Activated CD4-positive, alpha-beta T cell treated with anti-CD3 and anti-CD28 coated beads, Interleukin-10, Interleukin-2, amounts not matched to agents 100 ng/mL and 50 ng/mL, durations not matched to agents 16 hours and 8 hours (primary cell): ENCODE data around the gene ULK1.
A peak's percentile ranks its signal among the peaks of the same experiment; 100 is the strongest.

Experiments used
- DNase-seq: peaks from one replicate; pipeline ENCODE4 v3.0.0-alpha.2; 2020

ULK1 gene

GRCh38 chr12:131894313-131894860 is at the start of gene ULK1:
ULK1 (plus strand) TSS chr12:131894622; CDS start chr12:131895002, 380 bp downstream.
- DNase-seq: peak; percentile 94

DNA sequence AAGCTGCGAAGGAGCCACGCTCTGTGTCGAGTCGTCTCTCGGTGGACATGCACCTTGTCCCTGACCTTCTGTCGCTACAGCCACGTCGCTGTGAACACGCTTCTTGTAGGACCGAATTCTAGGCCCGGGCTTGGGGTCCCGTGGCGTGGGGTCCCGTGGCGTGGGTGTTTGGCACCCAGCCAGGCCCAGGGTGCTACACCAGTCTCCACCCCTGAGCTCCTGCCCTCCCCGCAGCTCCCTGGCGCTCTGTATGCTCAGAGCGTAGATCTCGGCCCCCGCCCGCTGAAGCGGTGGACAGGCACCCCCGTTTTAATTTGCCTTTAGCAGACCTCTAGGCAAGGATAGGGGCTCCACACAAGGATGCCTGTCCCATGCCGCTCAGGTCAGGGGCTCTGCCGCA is 49.8 kb upstream of the ULK1 start:
- no peak for DNase-seq

GRCh38 chr12:131845121-131845520 is 49.3 kb upstream of the ULK1 start:
- no peak for DNase-seq

DNA sequence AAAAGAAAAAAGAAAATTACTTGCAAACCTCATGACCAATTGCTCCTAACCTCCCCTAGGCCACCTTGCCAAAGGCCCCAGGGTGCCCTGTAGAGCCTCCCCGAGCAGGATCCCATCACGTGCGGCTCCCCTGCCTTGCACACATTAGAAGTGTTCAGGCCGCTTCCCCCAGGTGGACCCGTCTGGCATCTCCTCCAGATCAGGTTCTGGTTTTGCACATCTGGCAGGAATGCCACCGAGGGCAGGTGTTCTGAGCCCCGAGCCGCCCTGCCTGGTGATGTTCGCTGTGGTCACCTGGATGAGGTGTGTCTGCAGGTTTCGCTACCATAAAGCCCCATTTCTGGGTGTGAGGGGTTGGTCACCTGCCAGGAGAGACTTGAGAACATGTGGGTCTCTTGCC is 47.0 kb upstream of the ULK1 start:
- no peak for DNase-seq

GRCh38 chr12:131848753-131849152 is 45.7 kb upstream of the ULK1 start:
- DNase-seq: no peak

DNA sequence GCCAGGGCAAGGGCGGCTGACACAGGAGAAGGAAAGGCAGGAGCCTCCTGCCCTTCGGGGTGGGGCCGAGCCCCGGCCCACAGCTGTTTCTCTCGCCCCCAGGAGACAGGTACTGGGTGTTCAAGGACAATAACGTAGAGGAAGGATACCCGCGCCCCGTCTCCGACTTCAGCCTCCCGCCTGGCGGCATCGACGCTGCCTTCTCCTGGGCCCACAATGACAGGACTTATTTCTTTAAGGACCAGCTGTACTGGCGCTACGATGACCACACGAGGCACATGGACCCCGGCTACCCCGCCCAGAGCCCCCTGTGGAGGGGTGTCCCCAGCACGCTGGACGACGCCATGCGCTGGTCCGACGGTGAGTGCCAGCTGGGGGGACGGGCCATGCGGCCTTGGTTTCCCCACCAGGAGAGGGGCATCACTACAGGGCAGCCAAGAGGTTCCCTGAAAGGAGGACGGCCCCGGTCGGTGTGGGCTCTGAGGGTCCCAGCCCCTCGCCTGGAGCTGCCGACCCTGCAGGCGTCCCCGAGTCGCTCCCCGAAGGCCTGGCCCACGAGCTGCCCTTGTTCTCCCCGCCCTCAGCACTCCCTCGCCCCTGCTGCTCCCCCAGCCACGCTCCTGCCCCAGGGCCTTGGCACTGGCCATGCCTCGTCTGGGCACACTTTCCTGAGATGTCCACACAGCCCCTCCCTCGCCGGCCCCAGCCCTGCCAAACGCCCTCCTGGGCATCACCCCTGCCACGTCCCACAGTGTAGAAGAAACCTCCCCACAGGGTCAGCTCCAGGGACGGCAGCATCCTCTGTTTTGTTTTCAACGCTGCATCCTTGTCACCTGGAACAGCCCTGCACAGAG is 44.5 kb upstream of the ULK1 start:
- no peak for DNase-seq

GRCh38 chr12:131850856-131851559 is 43.4 kb upstream of the ULK1 start:
- DNase-seq: no peak

DNA sequence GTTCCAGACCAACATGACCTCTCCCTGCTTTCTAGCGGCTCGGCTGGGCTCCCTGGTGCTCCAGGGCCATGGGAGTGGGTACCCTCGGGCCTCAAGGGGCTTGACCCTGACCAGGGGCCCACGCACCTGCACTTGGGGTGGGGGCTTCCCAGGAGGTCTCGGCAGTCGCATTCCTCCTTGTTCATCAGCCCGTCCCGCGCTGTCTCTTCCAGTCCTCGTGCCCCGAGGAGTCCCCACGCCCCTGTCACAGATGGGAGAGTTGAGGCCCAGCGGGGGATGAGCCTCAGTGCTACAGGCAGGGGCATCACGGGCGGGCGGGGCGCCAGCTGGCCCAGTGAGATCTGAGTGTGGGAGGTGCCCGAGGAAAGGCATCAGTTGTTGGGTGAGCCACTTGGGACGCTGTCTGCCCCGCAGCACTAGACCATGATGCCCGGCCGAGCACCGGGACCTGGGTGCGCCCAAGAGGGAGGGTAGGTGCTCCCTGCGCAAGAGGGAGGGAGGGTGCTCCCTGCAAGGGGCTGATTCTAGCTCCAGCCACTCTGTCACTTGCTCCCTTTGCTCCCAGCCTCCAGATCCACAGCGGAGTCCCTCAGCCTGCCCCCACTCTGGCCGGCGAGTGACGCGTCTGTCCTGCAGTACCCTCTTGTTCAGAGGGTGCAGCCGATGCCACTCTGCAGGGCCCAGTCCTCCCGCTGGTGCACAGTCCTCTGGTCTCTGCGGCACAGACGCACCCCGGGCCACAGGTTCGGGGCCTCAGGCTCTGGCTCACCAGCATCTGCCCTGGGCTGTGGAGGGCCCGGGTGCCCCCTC is 42.5 kb upstream of the ULK1 start:
- no peak for DNase-seq

- DNase-seq: no peak
These were observed 41.7 kb upstream of the ULK1 start for GRCh38 chr12:131852551-131853299.

- no peak for DNase-seq
These were observed 40.3 kb upstream of the ULK1 start for GRCh38 chr12:131853832-131854797.

DNA sequence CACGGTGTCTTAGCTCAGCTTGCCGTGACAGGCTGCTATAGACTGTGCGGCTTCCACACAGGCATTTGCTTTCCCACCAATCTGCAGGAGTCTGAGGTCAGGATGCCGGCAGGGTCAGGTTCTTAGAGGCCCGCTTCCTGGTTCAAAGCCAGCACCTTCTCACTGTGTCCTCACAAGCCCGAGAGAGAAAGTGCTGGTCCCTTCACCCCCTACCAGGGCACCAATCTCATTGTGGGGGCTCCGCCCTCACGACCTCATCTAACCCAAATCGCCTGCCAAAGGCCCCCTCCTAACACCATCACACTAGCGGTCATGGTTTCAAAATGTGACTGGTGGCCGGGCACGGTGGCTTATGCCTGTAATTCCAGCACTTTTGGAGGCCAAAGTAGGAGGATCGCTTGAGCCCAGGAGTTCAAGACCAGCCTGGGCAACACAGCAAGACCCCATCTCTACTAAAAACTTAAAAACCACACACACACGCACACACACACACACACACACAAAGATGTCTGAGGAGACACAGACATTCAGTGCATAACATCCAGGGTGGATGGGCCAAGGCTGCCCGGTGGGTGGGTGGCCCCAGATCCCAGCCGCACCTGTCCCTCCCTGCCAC is 39.5 kb upstream of the ULK1 start:
- DNase-seq: no peak

- DNase-seq: no peak
These were observed 38.8 kb upstream of the ULK1 start for GRCh38 chr12:131855521-131856142.

DNA sequence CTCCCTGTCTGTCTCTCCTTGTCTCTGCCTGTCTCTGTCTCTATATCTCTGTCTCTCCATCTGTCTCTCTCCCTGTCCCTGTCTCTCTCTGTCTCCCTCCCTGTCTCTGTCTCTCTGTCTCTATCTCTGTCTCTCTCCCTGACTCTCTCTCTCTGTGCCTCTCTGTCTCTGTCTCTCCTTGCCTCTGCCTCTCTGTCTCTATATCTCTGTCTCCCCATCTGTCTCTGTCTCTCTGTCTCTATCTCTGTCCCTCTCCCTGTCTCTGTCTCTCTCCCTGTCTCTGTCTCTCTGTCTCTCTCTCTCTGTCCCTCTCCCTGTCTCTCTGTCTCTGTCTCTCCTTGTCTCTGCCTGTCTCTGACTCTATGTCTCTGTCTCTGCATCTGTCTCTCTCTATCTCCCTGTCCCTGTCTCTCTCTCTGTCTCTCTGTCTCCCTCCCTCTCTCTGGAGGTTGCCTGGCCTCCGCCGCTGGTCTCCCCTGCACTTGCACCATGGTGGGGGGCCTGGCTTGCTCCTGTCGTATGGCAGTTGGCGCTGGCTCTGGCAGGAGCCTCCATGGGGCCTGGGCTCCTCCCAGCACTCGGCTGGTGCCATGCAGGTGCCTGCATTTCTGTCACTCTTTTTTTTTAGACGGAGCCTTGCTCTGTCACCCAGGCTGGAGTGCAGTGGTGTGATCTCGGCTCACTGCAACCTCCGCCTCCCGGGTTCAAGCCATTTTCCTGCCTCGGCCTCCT is 37.9 kb upstream of the ULK1 start:
- no peak for DNase-seq

- no peak for DNase-seq
These were observed 36.2 kb upstream of the ULK1 start for GRCh38 chr12:131857908-131858850.

DNA sequence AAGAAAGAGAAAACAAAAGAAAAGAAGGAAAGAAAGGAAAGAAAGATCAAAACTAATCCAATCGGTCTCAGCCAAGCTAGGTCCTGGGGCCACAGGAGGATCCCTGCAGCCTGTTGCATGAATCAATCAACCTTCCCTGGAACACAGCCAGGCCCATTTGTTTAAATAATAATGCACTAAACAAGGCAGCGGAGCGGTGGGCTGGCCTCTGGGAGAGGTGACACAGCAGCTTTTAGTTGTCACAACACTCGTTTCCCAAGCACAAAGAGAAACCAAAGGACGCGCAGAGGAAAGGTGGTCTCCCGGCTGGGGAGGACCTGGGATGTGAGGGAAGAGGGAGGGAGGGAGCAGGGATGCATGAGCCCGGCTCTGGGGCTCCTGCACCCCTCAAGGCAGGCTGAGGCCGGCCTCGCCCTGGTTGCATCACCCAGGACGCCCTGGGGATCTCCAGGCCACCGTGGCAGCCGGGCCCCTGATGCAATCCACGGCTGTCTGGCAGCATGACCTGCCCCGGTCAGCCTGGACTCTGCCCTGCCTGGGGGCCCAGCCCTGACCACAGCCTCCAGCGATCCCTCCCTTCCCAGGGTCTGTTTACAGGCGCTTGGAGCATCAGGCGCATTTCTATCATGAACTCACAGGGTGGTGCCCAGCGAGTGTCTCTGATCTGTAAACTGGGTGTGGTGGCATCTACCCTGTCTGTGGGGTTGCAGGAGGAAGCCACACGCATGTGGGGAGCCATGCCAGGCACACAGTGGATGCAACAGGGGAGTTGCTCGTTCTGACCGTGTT is 33.8 kb upstream of the ULK1 start:
- DNase-seq: peak; percentile 21

DNA sequence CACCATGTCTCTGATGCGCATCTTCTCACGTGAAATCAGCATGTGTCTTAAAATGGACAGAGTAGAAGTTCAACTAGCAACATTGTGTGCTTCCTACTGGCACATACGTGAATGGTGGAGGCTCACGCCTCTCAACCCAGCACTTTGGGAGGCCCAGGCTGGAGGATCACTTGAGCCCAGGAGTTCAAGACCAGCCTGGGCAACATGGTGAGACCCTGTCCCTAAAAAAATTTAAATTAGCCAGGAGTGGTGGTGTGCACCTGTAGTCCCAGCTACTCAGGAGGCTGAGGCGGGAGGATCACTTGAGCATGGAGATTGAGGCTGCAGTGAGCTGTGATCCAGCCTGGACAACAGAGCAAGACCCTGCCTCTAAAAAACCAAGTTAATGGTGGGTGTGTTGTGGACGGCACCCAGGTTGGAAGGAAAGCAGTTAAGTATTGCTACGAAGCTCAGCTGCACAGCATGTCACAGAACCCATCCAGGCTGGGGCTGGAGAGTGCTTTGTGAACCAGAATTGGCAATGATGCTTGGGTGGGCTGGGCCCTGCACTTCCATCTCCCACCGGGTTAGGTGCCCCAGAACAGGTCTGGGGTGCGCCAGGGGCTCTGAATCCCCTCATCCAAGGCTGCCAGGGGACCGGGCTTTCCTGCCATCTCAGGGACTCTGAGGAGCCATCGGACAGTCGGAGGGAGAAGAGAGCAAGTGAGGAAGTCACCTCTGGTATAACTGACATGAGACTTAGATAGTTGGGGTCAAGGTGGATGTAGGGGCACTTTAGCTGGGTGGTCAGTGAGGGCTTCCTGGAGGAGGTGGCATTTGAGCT is 33.0 kb upstream of the ULK1 start:
- DNase-seq: no peak

DNA sequence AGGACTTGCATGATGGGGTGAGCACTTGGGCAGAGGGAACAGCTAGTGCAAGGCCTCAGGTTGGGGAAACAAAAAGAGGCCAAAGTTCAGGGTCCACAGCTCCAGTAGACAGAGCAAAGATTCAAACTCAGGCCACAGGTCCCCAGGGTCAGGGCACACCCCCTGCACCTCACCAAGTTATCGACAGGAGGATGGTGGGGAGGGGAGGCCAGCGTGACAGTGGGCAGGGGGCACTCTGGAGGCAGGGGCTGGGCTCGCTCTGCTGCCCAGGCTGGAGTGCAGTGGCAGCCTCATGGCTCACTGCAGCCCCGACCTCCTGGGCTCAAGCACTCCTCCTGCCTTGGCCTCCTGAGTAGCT is 32.4 kb upstream of the ULK1 start:
- no peak for DNase-seq
